Epidermal melanocyte (primary cell): ENCODE results near the gene CNTFR.

Experiments used
- DNase-seq: peaks from one replicate; pipeline ENCODE4 v3.0.0; 2011; ENCODE audit warnings: low spot score; ENCODE audit not compliant: insufficient read length

The CNTFR gene

GRCh38 chr9:34572628-34573027, 16.9 kb downstream of the CNTFR start:
- no peak for DNase-seq

- DNase-seq: no peak
These were observed 17.4 kb downstream of the CNTFR start for GRCh38 chr9:34572092-34572491.

GRCh38 chr9:34571481-34571810, 18.1 kb downstream of the CNTFR start:
- no peak for DNase-seq

GRCh38 chr9:34570809-34571480, 18.6 kb downstream of the CNTFR start:
- no peak for DNase-seq

GRCh38 chr9:34570376-34570775, 19.1 kb downstream of the CNTFR start:
- DNase-seq: no peak

GRCh38 chr9:34568774-34569173, 20.8 kb downstream of the CNTFR start:
- no peak for DNase-seq

- no peak for DNase-seq
These were observed 21.4 kb downstream of the CNTFR start for GRCh38 chr9:34568133-34568532.

- DNase-seq: no peak
These were observed 22.6 kb downstream of the CNTFR start for GRCh38 chr9:34566972-34567371.

- no peak for DNase-seq
These were observed 23.2 kb downstream of the CNTFR start for GRCh38 chr9:34566322-34566721.

- DNase-seq: no peak
These were observed 23.7 kb downstream of the CNTFR start for GRCh38 chr9:34565856-34566255.

GRCh38 chr9:34564617-34565016, 24.9 kb downstream of the CNTFR start:
- DNase-seq: no peak

GRCh38 chr9:34563262-34563661, 26.3 kb downstream of the CNTFR start:
- DNase-seq: no peak

GRCh38 chr9:34562135-34562745, 27.3 kb downstream of the CNTFR start:
- DNase-seq: no peak

GRCh38 chr9:34560599-34561214, 28.8 kb downstream of the CNTFR start:
- DNase-seq: no peak

- DNase-seq: no peak
These were observed 29.7 kb downstream of the CNTFR start for GRCh38 chr9:34559624-34560455.

- no peak for DNase-seq
These were observed 30.5 kb downstream of the CNTFR start for GRCh38 chr9:34558919-34559623.

GRCh38 chr9:34558364-34558763, 31.2 kb downstream of the CNTFR start:
- no peak for DNase-seq

- DNase-seq: no peak
These were observed 31.9 kb downstream of the CNTFR start for GRCh38 chr9:34557426-34558321.

- DNase-seq: no peak
These were observed 32.6 kb downstream of the CNTFR start for GRCh38 chr9:34556949-34557348.

GRCh38 chr9:34555936-34556525, 33.5 kb downstream of the CNTFR start:
- no peak for DNase-seq
